Measurements from ENCODE around the gene DENND4C. TPM values are rescaled to one million over a fixed set of nuclear protein-coding genes. Genes with fewer than 3 reads are reported as not detected.
"Not testable (repeated sequence)": the region's sequence is repeated elsewhere in the genome, so short reads cannot be mapped to it uniquely, and the experiment has no call there.

Gene DENND4C
- total RNA-seq, 2 experiments from 2014 or later, result 37.6 to 42.7 TPM

- no peaks in the 10 kb centered on the region for H3K9me3 Mint-ChIP-seq
- H3K4me3 Mint-ChIP-seq, result no peak overlapping the region
- H3K27me3 Mint-ChIP-seq, result no peaks in the 10 kb centered on the region
- H3K4me1 Mint-ChIP-seq, result peaks cover 10% of the 10 kb centered on the region
- ChIA-PET CTCF (interaction anchor here (0.7 to 1.3 kb wide), 2 partner anchors 9 to 85 kb away, joined by 3 read pairs; no protein-coding TSS in a partner anchor), POLR2A (no interaction called here)
- H3K36me3 Mint-ChIP-seq (ENCODE audit: low read depth), result peaks cover 40% of the 10 kb centered on the region
- DNase-seq, result no peak
- no peak overlapping the region for H3K27ac Mint-ChIP-seq
Measured at GRCh38 chr9:19371942-19372341, 141.4 kb downstream of the DENND4C start.

GRCh38 chr9:19372567-19372966, 142.1 kb downstream of the DENND4C start:
- ChIA-PET POLR2A (no interaction called here), CTCF (interaction anchor here (0.6 to 1.3 kb wide), 3 partner anchors 11 to 85 kb away, joined by 3 read pairs; no protein-coding TSS in a partner anchor)
- Mint-ChIP-seq H3K27ac (peak overlapping the region; percentile 41), H3K36me3 (ENCODE audit: low read depth) (peaks cover 46% of the 10 kb centered on the region), H3K9me3 (no peaks in the 10 kb centered on the region), H3K4me3 (no peak overlapping the region), H3K4me1 (peaks cover 16% of the 10 kb centered on the region), H3K27me3 (no peaks in the 10 kb centered on the region)
- no peak for DNase-seq

GRCh38 chr9:19373527-19373926, 143.0 kb downstream of the DENND4C start:
- peaks cover 23% of the 10 kb centered on the region for H3K4me1 Mint-ChIP-seq
- DNase-seq, result no peak
- H3K4me3 Mint-ChIP-seq, result no peak overlapping the region
- POLR2A ChIA-PET, result no interaction called here
- H3K9me3 Mint-ChIP-seq, result no peaks in the 10 kb centered on the region
- no peak overlapping the region for H3K27ac Mint-ChIP-seq
- no peaks in the 10 kb centered on the region for H3K27me3 Mint-ChIP-seq
- H3K36me3 Mint-ChIP-seq (ENCODE audit: low read depth), result peaks cover 51% of the 10 kb centered on the region
- CTCF ChIA-PET, result interaction anchor here (1.3 kb wide), 1 partner anchor 12 kb away, joined by 3 read pairs; no protein-coding TSS in a partner anchor

- DNase-seq, result no peak
- H3K27me3 Mint-ChIP-seq, result no peaks in the 10 kb centered on the region
- no peaks in the 10 kb centered on the region for H3K9me3 Mint-ChIP-seq
- CTCF ChIA-PET, result no interaction called here
- POLR2A ChIA-PET, result interaction anchor here (0.7 kb wide), 1 partner anchor 11 kb away, joined by 3 read pairs; no protein-coding TSS in a partner anchor
- H3K4me1 Mint-ChIP-seq, result peaks cover 28% of the 10 kb centered on the region
- no peak overlapping the region for H3K4me3 Mint-ChIP-seq
- H3K36me3 Mint-ChIP-seq (ENCODE audit: low read depth), result peaks cover 67% of the 10 kb centered on the region
- no peak overlapping the region for H3K27ac Mint-ChIP-seq
Measured at GRCh38 chr9:19375538-19375937, 145.0 kb downstream of the DENND4C start.

- peaks cover 38% of the 10 kb centered on the region for H3K4me1 Mint-ChIP-seq
- H3K27ac Mint-ChIP-seq, result no peak overlapping the region
- ChIA-PET CTCF (interaction anchor here (1.1 kb wide), 1 partner anchor 30 kb away, joined by 3 read pairs; no protein-coding TSS in a partner anchor), POLR2A (no interaction called here)
- peaks cover 66% of the 10 kb centered on the region for H3K36me3 Mint-ChIP-seq (ENCODE audit: low read depth)
- H3K9me3 Mint-ChIP-seq, result no peaks in the 10 kb centered on the region
- peak overlapping the region; percentile 97 for H3K4me3 Mint-ChIP-seq
- no peak for DNase-seq
- H3K27me3 Mint-ChIP-seq, result no peaks in the 10 kb centered on the region
Measured at GRCh38 chr9:19376931-19377330, 146.4 kb downstream of the DENND4C start.

DNA sequence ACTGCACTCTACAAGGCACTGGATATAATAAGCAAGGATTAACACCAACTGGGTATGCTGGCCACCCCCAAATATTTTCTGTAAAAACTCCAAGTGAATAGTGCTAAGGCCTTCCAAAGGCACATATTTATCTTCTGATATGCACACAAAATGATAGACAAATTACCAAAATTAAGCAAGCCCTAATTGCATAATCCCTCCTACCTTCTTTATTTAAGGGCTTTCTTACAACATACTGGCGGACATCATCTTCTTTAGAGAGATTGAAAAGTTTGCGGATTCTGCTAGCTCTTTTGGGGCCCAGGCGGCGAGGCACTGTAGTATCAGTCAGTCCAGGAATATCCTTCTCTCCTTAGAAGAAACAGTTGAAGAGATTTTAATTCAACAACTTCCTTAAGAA, 147.7 kb downstream of the DENND4C start:
- CTCF ChIA-PET, result interaction anchor here (0.8 to 1.1 kb wide), 2 partner anchors 17 to 28 kb away, joined by 3 read pairs; no protein-coding TSS in a partner anchor

DNA sequence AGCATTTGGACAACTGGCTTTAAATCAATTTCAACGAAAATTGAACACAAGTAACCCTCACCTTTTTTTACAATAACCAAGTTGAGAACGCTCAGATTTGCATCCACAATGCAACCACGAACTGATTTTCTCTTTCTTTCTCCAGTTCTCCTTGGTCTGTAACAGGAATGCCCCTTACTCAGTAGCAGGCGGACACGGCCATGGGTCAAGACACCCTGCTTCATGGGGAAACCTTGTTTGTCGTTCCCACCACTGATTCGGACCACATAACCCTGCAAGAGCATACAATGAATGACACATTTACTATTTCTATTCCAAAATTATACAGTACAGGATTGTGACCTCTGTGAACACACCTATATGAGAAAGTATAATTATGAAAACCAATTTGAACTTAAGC, 148.2 kb downstream of the DENND4C start:
- POLR2A ChIA-PET, result no interaction called here

More for the DNA sequence above, 147.7 kb downstream of the DENND4C start:
- H3K36me3 Mint-ChIP-seq (ENCODE audit: low read depth), result peaks cover 63% of the 10 kb centered on the region
- H3K27me3 Mint-ChIP-seq, result no peaks in the 10 kb centered on the region
- no peaks in the 10 kb centered on the region for H3K9me3 Mint-ChIP-seq
- H3K27ac Mint-ChIP-seq, result peak overlapping the region; percentile 99
- peak overlapping the region; percentile 97 for H3K4me3 Mint-ChIP-seq
- DNase-seq, result no peak
- POLR2A ChIA-PET, result no interaction called here
- H3K4me1 Mint-ChIP-seq, result peaks cover 40% of the 10 kb centered on the region

DNA sequence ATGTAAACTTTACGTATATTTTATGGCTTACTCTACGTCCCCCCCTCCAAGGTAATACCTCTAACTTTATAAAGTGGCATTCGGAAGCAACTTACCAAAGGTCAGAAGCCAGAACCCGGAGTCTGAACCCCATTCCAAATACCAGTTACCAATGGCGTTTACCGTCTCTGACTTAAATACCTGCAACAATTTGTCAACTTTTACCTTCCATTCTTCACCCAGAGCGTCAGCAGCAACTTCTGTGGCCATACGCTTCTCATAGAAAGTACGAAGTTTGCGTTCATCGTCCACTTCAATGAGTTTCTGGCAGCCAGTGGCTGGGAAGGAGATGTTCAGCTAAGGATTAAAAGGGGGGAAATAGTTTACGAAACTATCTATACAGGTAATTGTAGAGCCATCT, 148.8 kb downstream of the DENND4C start:
- H3K27me3 Mint-ChIP-seq, result no peaks in the 10 kb centered on the region
- peaks cover 40% of the 10 kb centered on the region for H3K4me1 Mint-ChIP-seq
- peak overlapping the region; percentile 97 for H3K4me3 Mint-ChIP-seq
- no peak for DNase-seq
- H3K36me3 Mint-ChIP-seq (ENCODE audit: low read depth), result peaks cover 53% of the 10 kb centered on the region
- ChIA-PET POLR2A (no interaction called here), CTCF (interaction anchor here (1.2 to 1.6 kb wide), 2 partner anchors 78 to 79 kb away, joined by 3 to 5 read pairs; no protein-coding TSS in a partner anchor)
- no peaks in the 10 kb centered on the region for H3K9me3 Mint-ChIP-seq
- peak overlapping the region; percentile 99 for H3K27ac Mint-ChIP-seq

More for the DNA sequence above, 148.2 kb downstream of the DENND4C start:
- CTCF ChIA-PET, result no interaction called here
- H3K36me3 Mint-ChIP-seq (ENCODE audit: low read depth), result peaks cover 59% of the 10 kb centered on the region
- H3K4me3 Mint-ChIP-seq, result peak overlapping the region; percentile 97
- H3K4me1 Mint-ChIP-seq, result peaks cover 40% of the 10 kb centered on the region
- H3K27ac Mint-ChIP-seq, result peak overlapping the region; percentile 99
- no peak for DNase-seq
- H3K27me3 Mint-ChIP-seq, result no peaks in the 10 kb centered on the region
- H3K9me3 Mint-ChIP-seq, result no peaks in the 10 kb centered on the region

DNA sequence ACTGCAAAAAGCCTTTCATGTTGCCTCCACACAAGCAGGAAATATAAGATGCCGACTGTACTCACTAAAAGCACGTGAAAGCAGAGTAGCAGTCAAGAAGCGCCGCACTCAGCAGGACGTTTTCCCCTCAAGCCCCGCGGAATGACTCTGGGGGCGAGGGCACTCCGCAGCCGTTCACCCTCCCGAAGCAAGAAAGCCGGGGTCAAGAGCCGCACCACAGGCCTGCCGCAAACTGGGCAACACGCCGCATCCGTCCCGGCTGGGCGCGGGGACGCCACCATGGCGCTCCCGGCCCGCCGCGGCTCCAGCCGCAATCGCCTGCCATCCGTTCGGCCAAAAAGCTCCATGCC, 149.2 kb downstream of the DENND4C start:
- POLR2A ChIA-PET, result no interaction called here
- CTCF ChIA-PET, result interaction anchor here (0.9 to 1.6 kb wide), 4 partner anchors 9 to 85 kb away, joined by 3 to 7 read pairs (median 4); no protein-coding TSS in a partner anchor
- H3K27ac Mint-ChIP-seq, result peak overlapping the region; percentile 99
- peaks cover 40% of the 10 kb centered on the region for H3K4me1 Mint-ChIP-seq
- H3K27me3 Mint-ChIP-seq, result no peaks in the 10 kb centered on the region
- no peaks in the 10 kb centered on the region for H3K9me3 Mint-ChIP-seq
- DNase-seq, result peak; percentile 47
- peak overlapping the region; percentile 97 for H3K4me3 Mint-ChIP-seq
- peaks cover 49% of the 10 kb centered on the region for H3K36me3 Mint-ChIP-seq (ENCODE audit: low read depth)

GRCh38 chr9:19380826-19381075, 150.3 kb downstream of the DENND4C start:
- ChIA-PET CTCF (no interaction called here), POLR2A (no interaction called here)
- peaks cover 40% of the 10 kb centered on the region for H3K4me1 Mint-ChIP-seq
- no peak for DNase-seq
- peak overlapping the region; percentile 99 for H3K27ac Mint-ChIP-seq
- no peaks in the 10 kb centered on the region for H3K9me3 Mint-ChIP-seq
- peaks cover 41% of the 10 kb centered on the region for H3K36me3 Mint-ChIP-seq (ENCODE audit: low read depth)
- no peaks in the 10 kb centered on the region for H3K27me3 Mint-ChIP-seq
- peak overlapping the region; percentile 97 for H3K4me3 Mint-ChIP-seq

- H3K27me3 Mint-ChIP-seq, result no peaks in the 10 kb centered on the region
- no peak overlapping the region for H3K4me3 Mint-ChIP-seq
- POLR2A ChIA-PET, result no interaction called here
- H3K36me3 Mint-ChIP-seq (ENCODE audit: low read depth), result peaks cover 33% of the 10 kb centered on the region
- H3K4me1 Mint-ChIP-seq, result peaks cover 32% of the 10 kb centered on the region
- H3K9me3 Mint-ChIP-seq, result no peaks in the 10 kb centered on the region
- no peak overlapping the region for H3K27ac Mint-ChIP-seq
- CTCF ChIA-PET, result no interaction called here
- DNase-seq, result no peak
Measured at GRCh38 chr9:19381656-19382055, 151.2 kb downstream of the DENND4C start.

- DNase-seq; CTCF ChIA-PET; H3K9me3 Mint-ChIP-seq; H3K36me3 Mint-ChIP-seq (ENCODE audit: low read depth); H3K27ac Mint-ChIP-seq; POLR2A ChIA-PET; H3K4me3 Mint-ChIP-seq: not testable (repeated sequence)
- Mint-ChIP-seq H3K27me3 (peaks cover 13% of the 10 kb centered on the region), H3K4me1 (peaks cover 12% of the 10 kb centered on the region)
Measured at GRCh38 chr9:19385212-19385611, 154.7 kb downstream of the DENND4C start.

DNA sequence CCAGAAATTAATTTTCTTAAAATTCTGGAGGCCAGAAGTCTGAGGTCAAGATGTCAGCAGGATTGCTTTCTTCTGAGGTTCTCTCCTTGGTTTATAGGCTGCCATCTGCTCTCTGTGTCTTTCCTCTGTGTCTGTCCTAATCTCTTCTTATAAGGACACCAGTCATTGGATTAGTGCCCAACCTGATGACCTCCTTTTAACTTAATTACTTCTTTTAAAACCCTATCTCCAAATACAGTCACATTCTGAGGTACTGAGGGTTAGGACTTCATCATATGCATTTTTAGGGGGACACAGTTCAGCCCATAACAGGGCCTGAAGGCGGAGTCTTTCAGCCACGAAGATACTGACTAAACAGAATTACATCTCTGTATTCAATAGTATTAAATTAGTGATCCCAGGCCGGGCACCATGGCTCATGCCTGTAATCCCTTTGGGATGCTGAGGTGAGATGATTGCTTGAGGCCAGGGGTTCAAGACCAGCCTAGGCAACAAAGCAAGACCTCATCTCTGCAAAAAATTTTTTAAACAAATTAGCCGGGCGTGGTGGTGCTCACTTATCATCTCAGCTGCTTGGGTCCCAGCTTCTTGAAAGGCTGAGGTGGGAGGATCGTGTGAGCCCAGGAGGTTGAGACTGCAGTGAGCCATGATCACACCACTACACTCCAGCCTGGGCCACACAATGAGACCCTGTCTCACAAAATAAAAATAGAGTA, 155.5 kb downstream of the DENND4C start:
- ChIA-PET POLR2A (no interaction called here), CTCF (no interaction called here)
- peaks cover 10% of the 10 kb centered on the region for H3K4me1 Mint-ChIP-seq
- no peak for DNase-seq
- H3K9me3 Mint-ChIP-seq, result no peaks in the 10 kb centered on the region
- H3K27ac Mint-ChIP-seq, result no peak overlapping the region
- peaks cover 15% of the 10 kb centered on the region for H3K27me3 Mint-ChIP-seq
- no peaks in the 10 kb centered on the region for H3K36me3 Mint-ChIP-seq (ENCODE audit: low read depth)
- H3K4me3 Mint-ChIP-seq, result no peak overlapping the region

Measured in activated CD4-positive, alpha-beta T cell treated with anti-CD3 and anti-CD28 coated beads, Interleukin-2, amount 10 ng/mL, durations not matched to agents 7 days and 5 days (primary cell).